RWPE2 (cell line): ENCODE data around the gene HDAC4.

ENCODE experiments used
- ATAC-seq: fragments of 200-7000 bp; cut with Tn5 transposase; 3 replicates; pipeline ENCODE4 v1.9.1; 2021; ENCODE audit warnings: low read depth
- DNase-seq: peaks from one replicate; pipeline ENCODE4 v3.0.0-alpha.2; 2020; ENCODE audit warnings: low spot score
- H3K27ac ChIP-seq: fragments of 450-650 bp; 2 replicates; pipeline ENCODE4 v1.5.1; 2017; ENCODE audit warnings: mild to moderate bottlenecking; ENCODE audit not compliant: poor library complexity, severe bottlenecking
- H3K27me3 ChIP-seq: fragments of 250-450 bp; sonication (Bioruptor Pico); 2 replicates; pipeline ENCODE4 v1.5.1; 2021; ENCODE audit warnings: mild to moderate bottlenecking, moderate library complexity; ENCODE audit not compliant: insufficient read depth, poor library complexity, severe bottlenecking
- H3K36me3 ChIP-seq: fragments of 250-450 bp; sonication (Bioruptor Pico); 2 replicates; pipeline ENCODE4 v1.5.1; 2020; ENCODE audit warnings: low read depth, mild to moderate bottlenecking, moderate library complexity
- H3K4me1 ChIP-seq: fragments of 250-450 bp; sonication (Bioruptor Pico); 2 replicates; pipeline ENCODE4 v1.5.1; 2021; ENCODE audit warnings: mild to moderate bottlenecking, moderate library complexity; ENCODE audit not compliant: insufficient read depth, poor library complexity, severe bottlenecking
- H3K4me3 ChIP-seq: fragments of 250-450 bp; sonication (Bioruptor Pico); 2 replicates; pipeline ENCODE4 v1.5.1; 2021; ENCODE audit warnings: mild to moderate bottlenecking, moderate library complexity; ENCODE audit not compliant: severe bottlenecking
- H3K9me3 ChIP-seq: fragments of 250-450 bp; sonication (Bioruptor Pico); 2 replicates; pipeline ENCODE4 v1.5.1; 2021; ENCODE audit warnings: mild to moderate bottlenecking, moderate library complexity; ENCODE audit not compliant: severe bottlenecking
- TF ChIP-seq, protein P1 (sequence below): fragments of 450-650 bp; IDR thresholded peaks from one replicate; pipeline ENCODE4 v1.5.1; 2017; ENCODE audit warnings: mild to moderate bottlenecking, moderate library complexity; ENCODE audit not compliant: poor library complexity, severe bottlenecking

Gene HDAC4

DNA sequence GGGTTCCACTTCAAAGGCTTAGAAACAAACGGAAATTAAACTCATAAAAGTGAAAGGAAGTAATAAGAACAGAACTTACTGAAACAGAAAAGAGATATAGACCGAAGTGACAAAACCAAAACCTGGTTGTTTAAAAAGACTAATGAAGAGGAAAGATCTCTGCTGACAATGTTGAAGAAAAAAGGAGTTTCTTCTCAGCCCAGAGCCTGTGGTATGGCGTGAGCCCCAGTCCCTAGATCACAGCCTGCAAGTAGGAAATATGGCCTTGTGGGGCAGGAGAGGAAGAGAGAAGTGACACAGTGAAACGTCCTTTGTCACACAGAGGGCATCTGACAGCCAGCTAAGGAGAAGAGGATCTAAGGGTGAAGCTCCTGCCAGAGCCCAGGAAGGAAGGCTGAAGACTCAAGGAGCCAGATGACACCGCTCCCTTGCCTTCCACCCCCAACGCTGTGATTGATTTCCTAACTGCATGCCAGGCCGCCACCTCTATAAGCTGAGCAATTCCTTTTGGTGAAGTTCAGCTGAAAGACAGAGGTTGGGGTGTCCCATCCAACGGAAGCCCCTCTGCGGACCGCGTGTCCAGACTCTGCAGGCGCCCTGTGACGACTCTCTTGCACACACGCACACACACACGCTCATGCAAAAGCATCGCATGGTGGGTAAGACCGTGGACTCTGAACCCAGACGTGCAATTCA lies 141.1 kb downstream of the HDAC4 start:
- no peak overlapping the region for H3K27ac ChIP-seq
- H3K27me3 ChIP-seq = no peaks in the 10 kb centered on the region
- H3K9me3 ChIP-seq = no peaks in the 10 kb centered on the region
- TF ChIP-seq, protein P1, sequence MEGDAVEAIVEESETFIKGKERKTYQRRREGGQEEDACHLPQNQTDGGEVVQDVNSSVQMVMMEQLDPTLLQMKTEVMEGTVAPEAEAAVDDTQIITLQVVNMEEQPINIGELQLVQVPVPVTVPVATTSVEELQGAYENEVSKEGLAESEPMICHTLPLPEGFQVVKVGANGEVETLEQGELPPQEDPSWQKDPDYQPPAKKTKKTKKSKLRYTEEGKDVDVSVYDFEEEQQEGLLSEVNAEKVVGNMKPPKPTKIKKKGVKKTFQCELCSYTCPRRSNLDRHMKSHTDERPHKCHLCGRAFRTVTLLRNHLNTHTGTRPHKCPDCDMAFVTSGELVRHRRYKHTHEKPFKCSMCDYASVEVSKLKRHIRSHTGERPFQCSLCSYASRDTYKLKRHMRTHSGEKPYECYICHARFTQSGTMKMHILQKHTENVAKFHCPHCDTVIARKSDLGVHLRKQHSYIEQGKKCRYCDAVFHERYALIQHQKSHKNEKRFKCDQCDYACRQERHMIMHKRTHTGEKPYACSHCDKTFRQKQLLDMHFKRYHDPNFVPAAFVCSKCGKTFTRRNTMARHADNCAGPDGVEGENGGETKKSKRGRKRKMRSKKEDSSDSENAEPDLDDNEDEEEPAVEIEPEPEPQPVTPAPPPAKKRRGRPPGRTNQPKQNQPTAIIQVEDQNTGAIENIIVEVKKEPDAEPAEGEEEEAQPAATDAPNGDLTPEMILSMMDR = no peak
- no peak for ATAC-seq
- H3K4me3 ChIP-seq = no peak overlapping the region
- H3K4me1 ChIP-seq = peaks cover 16% of the 10 kb centered on the region
- H3K36me3 ChIP-seq = no peaks in the 10 kb centered on the region
- no peak for DNase-seq

DNA sequence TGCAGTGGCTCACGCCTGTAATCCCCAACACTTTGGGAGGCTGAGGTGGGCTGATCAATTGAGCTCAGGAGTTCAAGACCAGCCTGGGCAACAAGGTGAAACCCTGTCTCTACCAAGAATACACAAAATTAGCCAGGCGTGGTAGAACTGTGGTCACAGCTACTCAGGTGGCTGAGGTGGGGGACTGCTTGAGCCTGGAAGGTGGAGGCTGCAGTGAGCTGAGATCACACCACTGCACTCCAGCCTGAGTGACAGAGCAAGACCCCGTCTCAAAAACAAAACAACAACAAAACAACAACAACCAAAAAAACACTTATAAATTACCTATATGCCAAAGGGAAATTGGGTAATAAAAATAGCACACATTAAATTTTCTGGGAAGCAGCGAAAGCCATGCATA lies 141.6 kb downstream of the HDAC4 start:
- Histone ChIP-seq H3K36me3 (no peaks in the 10 kb centered on the region), H3K27me3 (no peaks in the 10 kb centered on the region), H3K9me3 (no peaks in the 10 kb centered on the region), H3K4me1 (peaks cover 10% of the 10 kb centered on the region), H3K4me3 (no peak overlapping the region), H3K27ac (no peak overlapping the region)
- DNase-seq (no peak), ATAC-seq (no peak)
- TF ChIP-seq, protein P1 = no peak

DNA sequence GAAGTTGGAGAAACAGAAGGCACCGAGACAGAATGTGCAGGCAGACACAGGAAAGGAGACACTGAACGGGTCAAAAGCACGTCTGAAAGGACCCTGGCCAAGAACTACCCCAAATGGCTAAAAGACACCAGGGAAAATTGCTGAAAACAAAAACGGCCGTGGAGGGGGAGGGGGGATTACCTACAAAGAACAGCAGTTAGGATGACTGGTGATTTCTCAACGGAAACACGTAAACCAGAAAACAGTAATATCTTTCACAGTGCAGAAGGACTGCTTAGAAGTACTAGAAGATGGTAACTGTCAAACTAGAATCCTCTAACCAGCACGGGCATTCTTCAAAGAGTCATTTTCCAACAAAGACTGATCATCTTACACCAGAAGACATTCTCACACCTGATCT lies 142.6 kb downstream of the HDAC4 start:
- no peaks in the 10 kb centered on the region for H3K9me3 ChIP-seq
- H3K27ac ChIP-seq = no peak overlapping the region
- no peaks in the 10 kb centered on the region for H3K36me3 ChIP-seq
- DNase-seq (no peak), ATAC-seq (no peak)
- no peak overlapping the region for H3K4me3 ChIP-seq
- H3K27me3 ChIP-seq = no peaks in the 10 kb centered on the region
- peaks cover 10% of the 10 kb centered on the region for H3K4me1 ChIP-seq
- TF ChIP-seq, protein P1 = no peak

DNA sequence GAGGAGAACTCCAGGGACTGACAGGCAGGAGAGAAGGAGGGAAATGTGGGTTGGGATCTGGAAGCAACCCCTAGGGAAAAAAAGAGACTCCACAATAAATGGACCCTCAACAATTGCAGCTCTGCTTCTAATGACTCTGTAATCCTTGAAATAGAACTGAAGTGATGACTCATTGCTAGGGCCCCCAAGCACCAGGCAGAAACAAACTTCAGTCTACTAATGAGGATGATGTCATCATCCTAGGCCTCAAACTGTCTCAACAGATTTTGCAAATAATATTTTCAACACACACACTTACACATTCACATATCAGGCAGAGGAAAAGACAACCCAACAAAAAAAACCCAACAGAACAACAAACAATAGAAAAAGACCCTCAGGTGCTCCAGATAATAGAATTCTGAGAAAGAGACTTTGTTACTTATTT lies 143.3 kb downstream of the HDAC4 start:
- H3K4me3 ChIP-seq = no peak overlapping the region
- DNase-seq = no peak
- peak; percentile 80 for ATAC-seq
- no peaks in the 10 kb centered on the region for H3K9me3 ChIP-seq
- no peaks in the 10 kb centered on the region for H3K27me3 ChIP-seq
- H3K36me3 ChIP-seq = no peaks in the 10 kb centered on the region
- TF ChIP-seq, protein P1 = no peak
- H3K4me1 ChIP-seq = peaks cover 10% of the 10 kb centered on the region
- H3K27ac ChIP-seq = no peak overlapping the region

DNA sequence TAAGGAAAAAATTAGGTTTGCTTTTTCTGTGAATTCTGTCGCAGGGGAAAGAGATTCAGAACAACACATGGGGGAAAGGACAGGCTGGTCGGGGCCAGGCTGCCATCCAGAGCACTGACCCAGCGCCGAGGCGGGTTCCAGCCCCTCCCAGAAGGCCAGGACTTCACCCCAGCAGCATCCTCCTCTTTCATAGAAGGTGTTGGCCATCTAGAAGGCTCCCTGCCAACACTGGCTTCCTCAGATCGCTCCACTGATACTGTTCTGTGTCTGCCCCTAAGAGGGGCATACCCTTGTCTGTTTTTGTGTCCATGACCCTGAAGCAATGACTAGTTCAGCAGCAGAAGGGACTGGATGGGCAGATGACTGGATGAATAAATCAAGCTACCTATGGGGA lies 144.5 kb downstream of the HDAC4 start:
- DNase-seq (no peak), ATAC-seq (no peak)
- Histone ChIP-seq H3K27ac (no peak overlapping the region), H3K27me3 (no peaks in the 10 kb centered on the region), H3K4me3 (no peak overlapping the region), H3K9me3 (no peaks in the 10 kb centered on the region), H3K36me3 (no peaks in the 10 kb centered on the region), H3K4me1 (peaks cover 10% of the 10 kb centered on the region)
- TF ChIP-seq, protein P1 = no peak
